ENCODE data around the gene GNAI1.

The GNAI1 gene

GRCh38 chr7:80142853-80143580 lies 8.4 kb downstream of the GNAI1 start:
- ChIA-PET POLR2A (no interaction called here), CTCF (interaction anchor here (1.0 to 1.3 kb wide), 3 partner anchors 8 to 47 kb away, joined by 3 to 4 read pairs (median 3); partner anchors contain the start of gene GNAI1)
- DNase-seq (ENCODE audit: low read depth, low spot score) = no peak

GRCh38 chr7:80145780-80146422 lies 11.3 kb downstream of the GNAI1 start:
- POLR2A ChIA-PET = interaction anchor here (1.1 kb wide), 1 partner anchor 12 kb away, joined by 3 read pairs; no protein-coding TSS in a partner anchor
- no peak for TF ChIP-seq CTCF (IDR thresholded peaks at IDR 0.05; ENCODE audit: insufficient read depth, low read length, missing control alignments)

More at GRCh38 chr7:80142853-80143580, 8.4 kb downstream of the GNAI1 start:
- H3K4me3 ChIP-seq (ENCODE audit: low read depth, low read length) = no peak overlapping the region
- TF ChIP-seq CTCF (IDR thresholded peaks at IDR 0.05; ENCODE audit: insufficient read depth, low read length, missing control alignments) = no peak

GRCh38 chr7:80146545-80147182 lies 12.0 kb downstream of the GNAI1 start:
- no peak for DNase-seq (ENCODE audit: low read depth, low spot score)
- POLR2A ChIA-PET = no interaction called here
- CTCF ChIA-PET = interaction anchor here (1.8 to 3.9 kb wide), 3 partner anchors 12 to 86 kb away, joined by 5 to 19 read pairs (median 8); partner anchors contain the start of gene GNAI1
- TF ChIP-seq CTCF (IDR thresholded peaks at IDR 0.05; ENCODE audit: insufficient read depth, low read length, missing control alignments) = no peak
- no peak overlapping the region for H3K4me3 ChIP-seq (ENCODE audit: low read depth, low read length)

More at GRCh38 chr7:80145780-80146422, 11.3 kb downstream of the GNAI1 start:
- H3K4me3 ChIP-seq (ENCODE audit: low read depth, low read length) = peak overlapping the region; percentile 9; the same call in 1 of the 2 replicates
- CTCF ChIA-PET = interaction anchor here (1.8 to 3.9 kb wide), 3 partner anchors 11 to 85 kb away, joined by 5 to 19 read pairs (median 7); partner anchors contain the start of gene GNAI1
- peak; percentile 96 for DNase-seq (ENCODE audit: low read depth, low spot score)

- no peak for TF ChIP-seq CTCF (IDR thresholded peaks at IDR 0.05; ENCODE audit: insufficient read depth, low read length, missing control alignments)
- H3K4me3 ChIP-seq (ENCODE audit: low read depth, low read length) = no peak overlapping the region
- POLR2A ChIA-PET = no interaction called here
- peak; percentile 89 for DNase-seq (ENCODE audit: low read depth, low spot score)
- CTCF ChIA-PET = interaction anchor here (0.6 to 3.9 kb wide), 5 partner anchors 9 to 246 kb away, joined by 3 to 19 read pairs (median 4); partner anchors contain the start of gene GNAI1
Observed at GRCh38 chr7:80147543-80148391, 13.1 kb downstream of the GNAI1 start.

GRCh38 chr7:80150611-80151273 lies 16.1 kb downstream of the GNAI1 start:
- CTCF ChIA-PET = interaction anchor here (1.0 to 1.6 kb wide), 2 partner anchors 10 to 31 kb away, joined by 4 to 7 read pairs; no protein-coding TSS in a partner anchor
- no peak overlapping the region for H3K4me3 ChIP-seq (ENCODE audit: low read depth, low read length)
- POLR2A ChIA-PET = no interaction called here
- no peak for DNase-seq (ENCODE audit: low read depth, low spot score)
- TF ChIP-seq CTCF (IDR thresholded peaks at IDR 0.05; ENCODE audit: insufficient read depth, low read length, missing control alignments) = no peak

Measured in AG04449 (cell line).